ENCODE data around the gene PAX6.

- TF ChIP-seq ZBTB7A (IDR thresholded peaks at IDR 0.05; ENCODE audit: low read depth) (no peak), TAF1 (IDR thresholded peaks at IDR 0.05; ENCODE audit: low read depth) (no peak), CEBPB (IDR thresholded peaks at IDR 0.05) (no peak), REST (IDR thresholded peaks at IDR 0.05; ENCODE audit: low read depth) (no peak), EGR1 (IDR thresholded peaks at IDR 0.05) (no peak), EP300 (IDR thresholded peaks at IDR 0.05; ENCODE audit: borderline replicate concordance) (no peak), MAX (IDR thresholded peaks at IDR 0.05) (no peak), FOXM1 (IDR thresholded peaks at IDR 0.05; ENCODE audit: borderline replicate concordance, low read depth) (no peak), TEAD4 (IDR thresholded peaks at IDR 0.05) (no peak), YY1 (IDR thresholded peaks at IDR 0.05; ENCODE audit: low read depth) (no peak), CREB1 (IDR thresholded peaks at IDR 0.05; ENCODE audit: low read depth) (no peak)
Observed at GRCh38 chr11:31799435-31800397, 11.4 kb downstream of the PAX6 start.
